Gastrocnemius medialis (tissue), 4 donors: ENCODE data around the gene PLAGL1. TPM values are rescaled to one million over a fixed set of nuclear protein-coding genes. Genes with fewer than 3 reads are reported as not detected.

Experiments
- ATAC-seq, 2 donors: fragments of 150-250 bp; one replicate each; pipeline ENCODE4 v1.9.1; 2016
- DNase-seq, 2 donors: peaks; one replicate each; pipeline ENCODE4 v3.0.0-alpha.2; 2019
- H3K27ac ChIP-seq, 4 donors: fragments of 200-600 bp; sonication (generic); 1 replicate in 1 of 4; 2 replicates in 3 of 4; pipeline ENCODE4 v1.5.1; 2016 to 2018; ENCODE audit warnings: mild to moderate bottlenecking in 2 of 4, moderate library complexity in 1 of 4
- H3K27me3 ChIP-seq, 3 donors: fragments of 200-600 bp; sonication (generic) in 2 of 3; 1 replicate in 1 of 3; 2 replicates in 2 of 3; pipeline versions ENCODE4 v1.5.1 to v1.6.0; 2016 to 2019; ENCODE audit warnings: mild to moderate bottlenecking in 1 of 3, moderate library complexity in 1 of 3
- H3K36me3 ChIP-seq, 2 donors: fragments of 200-600 bp; sonication (generic) in 1 of 2; one replicate each; pipeline ENCODE4 v1.5.1; 2017 to 2018
- H3K4me1 ChIP-seq, 2 donors: fragments of 200-600 bp; sonication (generic) in 1 of 2; one replicate each; pipeline ENCODE4 v1.5.1; 2016 to 2017; ENCODE audit warnings: mild to moderate bottlenecking in 2 of 2
- H3K4me3 ChIP-seq, 4 donors: fragments of 200-600 bp; sonication (generic) in 3 of 4; 1 replicate in 1 of 4; 2 replicates in 3 of 4; pipeline ENCODE4 v1.5.1; 2016 to 2019; ENCODE audit warnings: mild to moderate bottlenecking in 2 of 4
- H3K9me3 ChIP-seq, 3 donors: fragments of 200-600 bp; sonication (generic) in 2 of 3; 1 replicate in 1 of 3; 2 replicates in 2 of 3; pipeline ENCODE4 v1.5.1; 2016 to 2019
- CTCF ChIP-seq, 5 experiments: fragments of 450-650 bp in 3 of 5; fragments of 200-600 bp in 2 of 5; sonication (generic) in 2 of 5; IDR thresholded peaks in 4 of 5; conservative IDR thresholded peaks in 1 of 5; 1 replicate in 4 of 5; 2 replicates in 1 of 5; pipeline ENCODE4 v1.5.1; 2016 to 2019; ENCODE audit warnings: antibody characterized with exemption in 5 of 5, mild to moderate bottlenecking in 3 of 5, moderate library complexity in 3 of 5
- POLR2A ChIP-seq, 2 donors: fragments of 450-650 bp; IDR thresholded peaks; one replicate each; pipeline ENCODE4 v1.6.1; 2017; ENCODE audit warnings: antibody characterized with exemption in 2 of 2, mild to moderate bottlenecking in 2 of 2, moderate library complexity in 2 of 2
- in situ Hi-C, 4 donors: fragments of 200-750 bp; cut with MboI; loops; one replicate each; pipeline versions ENCODE4 v1.15.0 to v1.8.0; 2017; ENCODE audit warnings: low sequenced_read_pairs in 4 of 4
- intact Hi-C: fragments of 100-400 bp; cut with DNase I; formaldehyde crosslinking; loops from one replicate; pipeline ENCODE4 v1.15.1; 2023; ENCODE audit warnings: low total_unique reads
- total RNA-seq, 4 donors: library from RNA; depleted of rRNA; stranded (reverse); fragments of >200 nt; gene quantifications; one replicate each; pipeline versions ENCODE4 v1.1.0 to v1.2.3, GENCODE V29; 2016

PLAGL1 gene
- total RNA-seq, 4 donors from 2014 or later: 2.4 to 10.9 (median 3.8) TPM

- no peak for TF ChIP-seq POLR2A (IDR thresholded peaks at IDR 0.05)
- no peak for TF ChIP-seq CTCF (IDR thresholded peaks at IDR 0.05 in 4 of 5, conservative IDR thresholded peaks at IDR 0.05 in 1 of 5)
- Histone ChIP-seq H3K9me3 (no peaks in the 10 kb centered on the region), H3K27ac (no peak overlapping the region), H3K36me3 (no peaks in the 10 kb centered on the region), H3K4me1 (peaks cover 0 to 3% of the 10 kb centered on the region in 2 donors), H3K27me3 (no peaks in the 10 kb centered on the region), H3K4me3 (no peak overlapping the region)
- no peak for DNase-seq
- in situ Hi-C loops (no loop called here), intact Hi-C loops (no loop called here)
- no peak for ATAC-seq
Observed at GRCh38 chr6:143958839-143959399, 49.1 kb downstream of the PLAGL1 start.

GRCh38 chr6:143957679-143958274 is 50.3 kb downstream of the PLAGL1 start:
- TF ChIP-seq POLR2A (IDR thresholded peaks at IDR 0.05) (no peak), CTCF (IDR thresholded peaks at IDR 0.05 in 4 of 5, conservative IDR thresholded peaks at IDR 0.05 in 1 of 5) (no peak)
- Histone ChIP-seq H3K9me3 (no peaks in the 10 kb centered on the region), H3K27ac (no peak overlapping the region), H3K27me3 (no peaks in the 10 kb centered on the region), H3K36me3 (no peaks in the 10 kb centered on the region), H3K4me3 (no peak overlapping the region), H3K4me1 (no peaks in the 10 kb centered on the region)
- DNase-seq (no peak), ATAC-seq (no peak)
- intact Hi-C loops (no loop called here), in situ Hi-C loops (no loop called here)

GRCh38 chr6:143955971-143956370 is 52.1 kb downstream of the PLAGL1 start:
- DNase-seq (no peak), ATAC-seq (no peak)
- intact Hi-C loops (no loop called here), in situ Hi-C loops (no loop called here)
- Histone ChIP-seq H3K27ac (no peak overlapping the region), H3K4me3 (no peak overlapping the region), H3K36me3 (no peaks in the 10 kb centered on the region), H3K4me1 (no peaks in the 10 kb centered on the region), H3K27me3 (no peaks in the 10 kb centered on the region), H3K9me3 (no peaks in the 10 kb centered on the region)
- no peak for TF ChIP-seq POLR2A (IDR thresholded peaks at IDR 0.05)
- no peak for TF ChIP-seq CTCF (IDR thresholded peaks at IDR 0.05 in 4 of 5, conservative IDR thresholded peaks at IDR 0.05 in 1 of 5)

- TF ChIP-seq CTCF (IDR thresholded peaks at IDR 0.05 in 4 of 5, conservative IDR thresholded peaks at IDR 0.05 in 1 of 5) (no peak), POLR2A (IDR thresholded peaks at IDR 0.05) (no peak)
- intact Hi-C loops: no loop called here
- Histone ChIP-seq H3K27me3 (no peaks in the 10 kb centered on the region), H3K9me3 (no peaks in the 10 kb centered on the region), H3K4me3 (no peak overlapping the region), H3K36me3 (no peaks in the 10 kb centered on the region), H3K4me1 (no peaks in the 10 kb centered on the region), H3K27ac (no peak overlapping the region)
- DNase-seq: no peak
- ATAC-seq: no peak
- in situ Hi-C loops: no loop called here
Observed at GRCh38 chr6:143953922-143954321, 54.1 kb downstream of the PLAGL1 start.
